GM19193 (cell line): Measurements from ENCODE around the gene SECISBP2.

Experiments
- POLR2A ChIP-seq: IDR thresholded peaks from 4 replicates; pipeline ENCODE4 v1.6.1; 2011; ENCODE audit not compliant: insufficient read depth, insufficient read length; ENCODE audit errors: extremely low read depth

The SECISBP2 gene

GRCh38 chr9:89318123-89319014, at the start of gene SECISBP2:
Gene SECISBP2 (plus strand): TSS chr9:89318500. CDS start chr9:89318577, 77 bp downstream.
- peak; percentile 98 for TF ChIP-seq POLR2A

- no peak for TF ChIP-seq POLR2A
These were observed 44.6 kb upstream of the SECISBP2 start for GRCh38 chr9:89273528-89274279.

- TF ChIP-seq POLR2A, result no peak
These were observed 43.5 kb upstream of the SECISBP2 start for GRCh38 chr9:89274838-89275237.

GRCh38 chr9:89277043-89277442, 41.3 kb upstream of the SECISBP2 start:
- TF ChIP-seq POLR2A, result no peak

GRCh38 chr9:89277454-89277853, 40.8 kb upstream of the SECISBP2 start:
- no peak for TF ChIP-seq POLR2A

GRCh38 chr9:89278551-89278950, 39.7 kb upstream of the SECISBP2 start:
- TF ChIP-seq POLR2A, result no peak

- no peak for TF ChIP-seq POLR2A
These were observed 39.1 kb upstream of the SECISBP2 start for GRCh38 chr9:89278997-89279739.

GRCh38 chr9:89281106-89281505, 37.2 kb upstream of the SECISBP2 start:
- TF ChIP-seq POLR2A, result no peak

- TF ChIP-seq POLR2A, result no peak
These were observed 34.2 kb upstream of the SECISBP2 start for GRCh38 chr9:89284076-89284475.

GRCh38 chr9:89291741-89292140, 26.6 kb upstream of the SECISBP2 start:
- no peak for TF ChIP-seq POLR2A

GRCh38 chr9:89293014-89293413, 25.3 kb upstream of the SECISBP2 start:
- no peak for TF ChIP-seq POLR2A

GRCh38 chr9:89295400-89295799, 22.9 kb upstream of the SECISBP2 start:
- no peak for TF ChIP-seq POLR2A

GRCh38 chr9:89304020-89304833, 14.1 kb upstream of the SECISBP2 start:
- TF ChIP-seq POLR2A, result no peak

GRCh38 chr9:89304834-89305188, 13.5 kb upstream of the SECISBP2 start:
- no peak for TF ChIP-seq POLR2A
